Measurements from ENCODE around the gene RPP30. TPM values are rescaled to one million over a fixed set of nuclear protein-coding genes. Genes with fewer than 3 reads are reported as not detected.

The RPP30 gene
- total RNA-seq, 1 experiment from 2014 or later, result 56.8 TPM

- ChIA-PET CTCF (interaction anchor here (1.2 to 2.4 kb wide), 3 partner anchors 8 to 23 kb away, joined by 3 to 13 read pairs (median 4); no protein-coding TSS in a partner anchor), POLR2A (no interaction called here), RAD21 (ENCODE audit: low non-redundant PET in 1 of 2, low total read pairs in 2 of 2, uncharacterized antibody in 2 of 2, unreplicated experiment in 2 of 2) (no interaction called here)
- no peaks in the 10 kb centered on the region for H3K27me3 ChIP-seq (ENCODE audit: insufficient read depth, low read length)
- no peaks in the 10 kb centered on the region for H3K9me2 ChIP-seq (ENCODE audit: insufficient read depth)
- H3K36me3 ChIP-seq (ENCODE audit: control insufficient read depth in 1 of 2, insufficient read depth in 2 of 2, low read length in 2 of 2), result 0 out of 4 replicates have a peak, but pooled peaks cover 0 to 2% of the 10 kb centered on the region in 2 experiments
- peak; percentile 51 for ATAC-seq
- peak overlapping the region; percentile 70 for H3K9ac ChIP-seq (ENCODE audit: low read length)
- intact Hi-C loops (cut with micrococcal nuclease), result loop anchor here (5.0 to 10.0 kb wide), 4 partner anchors 542 to 902 kb away; no protein-coding TSS in a partner anchor
- H3K27ac ChIP-seq (ENCODE audit: low read depth, low read length), result peak overlapping the region; percentile 95
- H3K4me3 ChIP-seq (replicated peaks in 1 of 2; ENCODE audit: low read depth in 1 of 2, low read length in 2 of 2), result peak overlapping the region; percentile 68 to 76
- no peaks in the 10 kb centered on the region for H4K20me1 ChIP-seq (ENCODE audit: insufficient read depth)
- peaks cover 18 to 39% of the 10 kb centered on the region in 2 experiments for H3K4me1 ChIP-seq (ENCODE audit: control insufficient read depth in 1 of 2, insufficient read depth in 2 of 2, low read length in 2 of 2)
- BruUV-seq (replicated peaks), result no TSS peak
- DNase-seq (ENCODE audit: low read depth, low spot score), result no peak
- peaks cover 52% of the 10 kb centered on the region for H3K79me2 ChIP-seq (ENCODE audit: insufficient read depth, low read length)
- no peak overlapping the region for H2AFZ ChIP-seq (ENCODE audit: low read depth, low read length, poor library complexity, severe bottlenecking)
- H3K4me2 ChIP-seq (ENCODE audit: low read length), result peak overlapping the region; percentile 80
- peak; percentile 56 for TF ChIP-seq MAX (IDR thresholded peaks at IDR 0.05)
- TF ChIP-seq ZBTB33 (IDR thresholded peaks at IDR 0.05; ENCODE audit: extremely low read depth, insufficient replicate concordance, low read length), result no peak
- H3K9me3 ChIP-seq (ENCODE audit: control insufficient read depth in 1 of 2, insufficient read depth in 1 of 2, low read depth in 1 of 2, low read length in 2 of 2), result no peaks in the 10 kb centered on the region
These were observed 14.7 kb upstream of the RPP30 start for GRCh38 chr10:90856964-90857634.

Data from HCT116 (cell line).